ENCODE measurements around the gene POU2F2.

POU2F2 gene

GRCh38 chr19:42124386-42124901 lies 7.8 kb downstream of the POU2F2 start:
- no peak overlapping the region for H3K27ac ChIP-seq (ENCODE audit: low read depth, low read length)
- no peak overlapping the region for H3K4me3 ChIP-seq (ENCODE audit: low read depth in 1 of 2, low read length in 2 of 2)
- no peaks in the 10 kb centered on the region for H3K36me3 ChIP-seq (ENCODE audit: control insufficient read depth in 1 of 2, insufficient read depth in 2 of 2, low read length in 2 of 2)
- H3K9me3 ChIP-seq (ENCODE audit: control insufficient read depth in 1 of 2, low read length in 2 of 2) = no peaks in the 10 kb centered on the region
- no peaks in the 10 kb centered on the region for H3K27me3 ChIP-seq (ENCODE audit: control insufficient read depth in 1 of 2, insufficient read depth in 2 of 2, low read length in 2 of 2)
- H3K4me1 ChIP-seq (ENCODE audit: control insufficient read depth in 1 of 2, insufficient read depth in 2 of 2, low read length in 2 of 2) = peaks cover 19 to 24% of the 10 kb centered on the region in 2 donors
- H3K9ac ChIP-seq (ENCODE audit: low read depth in 1 of 2, low read length in 2 of 2) = no peak overlapping the region

- no peaks in the 10 kb centered on the region for H3K36me3 ChIP-seq (ENCODE audit: control insufficient read depth in 1 of 2, insufficient read depth in 2 of 2, low read length in 2 of 2)
- H3K9ac ChIP-seq (ENCODE audit: low read depth in 1 of 2, low read length in 2 of 2) = no peak overlapping the region
- H3K9me3 ChIP-seq (ENCODE audit: control insufficient read depth in 1 of 2, low read length in 2 of 2) = no peaks in the 10 kb centered on the region
- H3K27me3 ChIP-seq (ENCODE audit: control insufficient read depth in 1 of 2, insufficient read depth in 2 of 2, low read length in 2 of 2) = no peaks in the 10 kb centered on the region
- H3K4me3 ChIP-seq (ENCODE audit: low read depth in 1 of 2, low read length in 2 of 2) = no peak overlapping the region
- no peak overlapping the region for H3K27ac ChIP-seq (ENCODE audit: low read depth, low read length)
- peaks cover 19% of the 10 kb centered on the region in 2 donors for H3K4me1 ChIP-seq (ENCODE audit: control insufficient read depth in 1 of 2, insufficient read depth in 2 of 2, low read length in 2 of 2)
These were observed 8.5 kb downstream of the POU2F2 start for GRCh38 chr19:42123765-42124164.

GRCh38 chr19:42122691-42123607 lies 9.3 kb downstream of the POU2F2 start:
- no peak overlapping the region for H3K27ac ChIP-seq (ENCODE audit: low read depth, low read length)
- H3K4me1 ChIP-seq (ENCODE audit: control insufficient read depth in 1 of 2, insufficient read depth in 2 of 2, low read length in 2 of 2) = peaks cover 19% of the 10 kb centered on the region in 2 donors
- H3K9ac ChIP-seq (ENCODE audit: low read depth in 1 of 2, low read length in 2 of 2) = no peak overlapping the region
- H3K9me3 ChIP-seq (ENCODE audit: control insufficient read depth in 1 of 2, low read length in 2 of 2) = no peaks in the 10 kb centered on the region
- H3K27me3 ChIP-seq (ENCODE audit: control insufficient read depth in 1 of 2, insufficient read depth in 2 of 2, low read length in 2 of 2) = no peaks in the 10 kb centered on the region
- no peaks in the 10 kb centered on the region for H3K36me3 ChIP-seq (ENCODE audit: control insufficient read depth in 1 of 2, insufficient read depth in 2 of 2, low read length in 2 of 2)
- no peak overlapping the region for H3K4me3 ChIP-seq (ENCODE audit: low read depth in 1 of 2, low read length in 2 of 2)

- H3K9ac ChIP-seq (ENCODE audit: low read depth in 1 of 2, low read length in 2 of 2) = no peak overlapping the region
- H3K36me3 ChIP-seq (ENCODE audit: control insufficient read depth in 1 of 2, insufficient read depth in 2 of 2, low read length in 2 of 2) = no peaks in the 10 kb centered on the region
- H3K9me3 ChIP-seq (ENCODE audit: control insufficient read depth in 1 of 2, low read length in 2 of 2) = no peaks in the 10 kb centered on the region
- H3K4me1 ChIP-seq (ENCODE audit: control insufficient read depth in 1 of 2, insufficient read depth in 2 of 2, low read length in 2 of 2) = peaks cover 19% of the 10 kb centered on the region in 2 donors
- no peak overlapping the region for H3K27ac ChIP-seq (ENCODE audit: low read depth, low read length)
- no peak overlapping the region for H3K4me3 ChIP-seq (ENCODE audit: low read depth in 1 of 2, low read length in 2 of 2)
- no peaks in the 10 kb centered on the region for H3K27me3 ChIP-seq (ENCODE audit: control insufficient read depth in 1 of 2, insufficient read depth in 2 of 2, low read length in 2 of 2)
These were observed 10.6 kb downstream of the POU2F2 start for GRCh38 chr19:42121656-42122069.

- H3K9me3 ChIP-seq (ENCODE audit: control insufficient read depth in 1 of 2, low read length in 2 of 2) = no peaks in the 10 kb centered on the region
- H3K4me3 ChIP-seq (ENCODE audit: low read depth in 1 of 2, low read length in 2 of 2) = no peak overlapping the region
- H3K4me1 ChIP-seq (ENCODE audit: control insufficient read depth in 1 of 2, insufficient read depth in 2 of 2, low read length in 2 of 2) = peaks cover 19% of the 10 kb centered on the region in 2 donors
- no peaks in the 10 kb centered on the region for H3K36me3 ChIP-seq (ENCODE audit: control insufficient read depth in 1 of 2, insufficient read depth in 2 of 2, low read length in 2 of 2)
- no peaks in the 10 kb centered on the region for H3K27me3 ChIP-seq (ENCODE audit: control insufficient read depth in 1 of 2, insufficient read depth in 2 of 2, low read length in 2 of 2)
- H3K27ac ChIP-seq (ENCODE audit: low read depth, low read length) = no peak overlapping the region
- H3K9ac ChIP-seq (ENCODE audit: low read depth in 1 of 2, low read length in 2 of 2) = no peak overlapping the region
These were observed 11.1 kb downstream of the POU2F2 start for GRCh38 chr19:42121036-42121621.

- H3K27ac ChIP-seq (ENCODE audit: low read depth, low read length) = no peak overlapping the region
These were observed 11.8 kb downstream of the POU2F2 start for GRCh38 chr19:42120276-42120980.

GRCh38 chr19:42117076-42117475 lies 15.2 kb downstream of the POU2F2 start:
- Histone ChIP-seq H3K9ac (ENCODE audit: low read depth in 1 of 2, low read length in 2 of 2) (no peak overlapping the region), H3K4me3 (ENCODE audit: low read depth in 1 of 2, low read length in 2 of 2) (no peak overlapping the region), H3K4me1 (ENCODE audit: control insufficient read depth in 1 of 2, insufficient read depth in 2 of 2, low read length in 2 of 2) (peaks cover 15 to 16% of the 10 kb centered on the region in 2 donors), H3K9me3 (ENCODE audit: control insufficient read depth in 1 of 2, low read length in 2 of 2) (no peaks in the 10 kb centered on the region), H3K36me3 (ENCODE audit: control insufficient read depth in 1 of 2, insufficient read depth in 2 of 2, low read length in 2 of 2) (no peaks in the 10 kb centered on the region), H3K27me3 (ENCODE audit: control insufficient read depth in 1 of 2, insufficient read depth in 2 of 2, low read length in 2 of 2) (no peaks in the 10 kb centered on the region), H3K27ac (ENCODE audit: low read depth, low read length) (no peak overlapping the region)

More at GRCh38 chr19:42120276-42120980, 11.8 kb downstream of the POU2F2 start:
- Histone ChIP-seq H3K4me1 (ENCODE audit: control insufficient read depth in 1 of 2, insufficient read depth in 2 of 2, low read length in 2 of 2) (peaks cover 19 to 21% of the 10 kb centered on the region in 2 donors), H3K9me3 (ENCODE audit: control insufficient read depth in 1 of 2, low read length in 2 of 2) (no peaks in the 10 kb centered on the region), H3K27me3 (ENCODE audit: control insufficient read depth in 1 of 2, insufficient read depth in 2 of 2, low read length in 2 of 2) (no peaks in the 10 kb centered on the region), H3K36me3 (ENCODE audit: control insufficient read depth in 1 of 2, insufficient read depth in 2 of 2, low read length in 2 of 2) (no peaks in the 10 kb centered on the region), H3K4me3 (ENCODE audit: low read depth in 1 of 2, low read length in 2 of 2) (no peak overlapping the region), H3K9ac (ENCODE audit: low read depth in 1 of 2, low read length in 2 of 2) (no peak overlapping the region)

GRCh38 chr19:42116308-42117075 lies 15.8 kb downstream of the POU2F2 start:
- Histone ChIP-seq H3K27me3 (ENCODE audit: control insufficient read depth in 1 of 2, insufficient read depth in 2 of 2, low read length in 2 of 2) (no peaks in the 10 kb centered on the region), H3K4me3 (ENCODE audit: low read depth in 1 of 2, low read length in 2 of 2) (no peak overlapping the region), H3K27ac (ENCODE audit: low read depth, low read length) (no peak overlapping the region), H3K9me3 (ENCODE audit: control insufficient read depth in 1 of 2, low read length in 2 of 2) (no peaks in the 10 kb centered on the region), H3K4me1 (ENCODE audit: control insufficient read depth in 1 of 2, insufficient read depth in 2 of 2, low read length in 2 of 2) (peaks cover 11 to 15% of the 10 kb centered on the region in 2 donors), H3K36me3 (ENCODE audit: control insufficient read depth in 1 of 2, insufficient read depth in 2 of 2, low read length in 2 of 2) (no peaks in the 10 kb centered on the region), H3K9ac (ENCODE audit: low read depth in 1 of 2, low read length in 2 of 2) (no peak overlapping the region)

- H3K27me3 ChIP-seq (ENCODE audit: control insufficient read depth in 1 of 2, insufficient read depth in 2 of 2, low read length in 2 of 2) = no peaks in the 10 kb centered on the region
- no peak overlapping the region for H3K27ac ChIP-seq (ENCODE audit: low read depth, low read length)
- H3K4me3 ChIP-seq (ENCODE audit: low read depth in 1 of 2, low read length in 2 of 2) = no peak overlapping the region
- no peak overlapping the region for H3K9ac ChIP-seq (ENCODE audit: low read depth in 1 of 2, low read length in 2 of 2)
- H3K4me1 ChIP-seq (ENCODE audit: control insufficient read depth in 1 of 2, insufficient read depth in 2 of 2, low read length in 2 of 2) = peaks cover 6 to 13% of the 10 kb centered on the region in 2 donors
- H3K9me3 ChIP-seq (ENCODE audit: control insufficient read depth in 1 of 2, low read length in 2 of 2) = no peaks in the 10 kb centered on the region
- H3K36me3 ChIP-seq (ENCODE audit: control insufficient read depth in 1 of 2, insufficient read depth in 2 of 2, low read length in 2 of 2) = no peaks in the 10 kb centered on the region
These were observed 16.5 kb downstream of the POU2F2 start for GRCh38 chr19:42115705-42116104.

Measured in duodenal mucosa (tissue), 2 donors.